Measurements from ENCODE around the gene EFL1.
"Not testable (repeated sequence)": the region's sequence is repeated elsewhere in the genome, so short reads cannot be mapped to it uniquely, and the experiment has no call there.

Gene EFL1

GRCh38 chr15:82275410-82275809 lies 12.9 kb upstream of the EFL1 start:
- DNase-seq: no peak

GRCh38 chr15:82272154-82272553 lies 9.6 kb upstream of the EFL1 start:
- no peak for DNase-seq

GRCh38 chr15:82268454-82268853 lies 5.9 kb upstream of the EFL1 start:
- DNase-seq: not testable (repeated sequence)

GRCh38 chr15:82267137-82267536 lies 4.6 kb upstream of the EFL1 start:
- DNase-seq: not testable (repeated sequence)

GRCh38 chr15:82263350-82263749 lies 816 bp upstream of the EFL1 start:
- no peak for DNase-seq

- DNase-seq: peak in 3 of 5 experiments; percentile 4 to 42 (median 5)
These were observed 740 bp downstream of the EFL1 start for GRCh38 chr15:82261566-82262421.

GRCh38 chr15:82248261-82248660 lies 14.3 kb downstream of the EFL1 start:
- not testable (repeated sequence) for DNase-seq

- not testable (repeated sequence) for DNase-seq
These were observed 16.6 kb downstream of the EFL1 start for GRCh38 chr15:82245956-82246355.

- not testable (repeated sequence) for DNase-seq
These were observed 18.9 kb downstream of the EFL1 start for GRCh38 chr15:82243644-82244043.

GRCh38 chr15:82241836-82242499 lies 20.6 kb downstream of the EFL1 start:
- DNase-seq: not testable (repeated sequence)

GRCh38 chr15:82239685-82240391 lies 22.7 kb downstream of the EFL1 start:
- DNase-seq: no peak

GRCh38 chr15:82237944-82238534 lies 24.5 kb downstream of the EFL1 start:
- not testable (repeated sequence) for DNase-seq

- no peak for DNase-seq
These were observed 30.7 kb downstream of the EFL1 start for GRCh38 chr15:82231842-82232241.

- DNase-seq: peak in 1 of 5 experiments; percentile 63
These were observed 31.3 kb downstream of the EFL1 start for GRCh38 chr15:82231233-82231632.

GRCh38 chr15:82228750-82229149 lies 33.8 kb downstream of the EFL1 start:
- DNase-seq: peak in 1 of 5 experiments; percentile 8

- peak in 1 of 5 experiments; percentile 42 for DNase-seq
These were observed 41.0 kb downstream of the EFL1 start for GRCh38 chr15:82221535-82221934.

- not testable (repeated sequence) for DNase-seq
These were observed 46.4 kb downstream of the EFL1 start for GRCh38 chr15:82216092-82216491.

GRCh38 chr15:82212201-82212600 lies 50.3 kb downstream of the EFL1 start:
- DNase-seq: not testable (repeated sequence)

- not testable (repeated sequence) for DNase-seq
These were observed 52.4 kb downstream of the EFL1 start for GRCh38 chr15:82210066-82210597.

- DNase-seq: not testable (repeated sequence)
These were observed 58.0 kb downstream of the EFL1 start for GRCh38 chr15:82204575-82204974.

GRCh38 chr15:82197733-82198594 lies 64.6 kb downstream of the EFL1 start:
- peak in 3 of 5 experiments; percentile 19 to 58 (median 22) for DNase-seq

Measured in T-helper 2 cell (primary cell).